ENCODE results near the gene PHF20. TPM values are rescaled to one million over a fixed set of nuclear protein-coding genes. Genes with fewer than 3 reads are reported as not detected.

PHF20 gene
- total RNA-seq, 2 experiments from 2014 or later = 119 to 126 TPM

DNA sequence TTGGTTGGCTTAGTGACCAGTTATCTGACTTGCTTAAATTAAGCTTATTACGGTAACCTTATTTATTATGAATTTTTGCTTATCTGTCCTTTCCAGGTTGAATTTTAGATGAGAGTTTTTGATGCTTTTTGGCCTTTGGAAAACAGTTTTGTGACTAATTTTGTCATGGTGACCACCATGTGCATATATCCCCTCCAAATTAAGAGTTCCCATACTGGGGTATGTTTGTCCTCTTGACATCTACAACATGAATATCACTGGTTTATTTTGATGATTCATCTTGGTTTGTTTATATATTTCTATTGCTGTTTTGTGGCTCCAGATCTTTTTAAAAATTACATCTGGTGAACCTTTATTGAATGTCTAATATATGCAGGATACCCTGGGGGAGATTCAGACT, 61.4 kb downstream of the PHF20 start:
- H3K4me3 Mint-ChIP-seq = no peak overlapping the region
- H3K36me3 Mint-ChIP-seq (ENCODE audit: low read depth) = peaks cover 69% of the 10 kb centered on the region
- peaks cover 9% of the 10 kb centered on the region for H3K4me1 ChIP-seq (ENCODE audit: insufficient read depth, low read length)
- POLR2A ChIA-PET = no interaction called here
- DNase-seq (no peak), ATAC-seq (ENCODE audit: poor library complexity) (no peak)
- intact Hi-C loops (cut with DNase I, micrococcal nuclease) = no loop called here
- TF ChIP-seq, protein P1, sequence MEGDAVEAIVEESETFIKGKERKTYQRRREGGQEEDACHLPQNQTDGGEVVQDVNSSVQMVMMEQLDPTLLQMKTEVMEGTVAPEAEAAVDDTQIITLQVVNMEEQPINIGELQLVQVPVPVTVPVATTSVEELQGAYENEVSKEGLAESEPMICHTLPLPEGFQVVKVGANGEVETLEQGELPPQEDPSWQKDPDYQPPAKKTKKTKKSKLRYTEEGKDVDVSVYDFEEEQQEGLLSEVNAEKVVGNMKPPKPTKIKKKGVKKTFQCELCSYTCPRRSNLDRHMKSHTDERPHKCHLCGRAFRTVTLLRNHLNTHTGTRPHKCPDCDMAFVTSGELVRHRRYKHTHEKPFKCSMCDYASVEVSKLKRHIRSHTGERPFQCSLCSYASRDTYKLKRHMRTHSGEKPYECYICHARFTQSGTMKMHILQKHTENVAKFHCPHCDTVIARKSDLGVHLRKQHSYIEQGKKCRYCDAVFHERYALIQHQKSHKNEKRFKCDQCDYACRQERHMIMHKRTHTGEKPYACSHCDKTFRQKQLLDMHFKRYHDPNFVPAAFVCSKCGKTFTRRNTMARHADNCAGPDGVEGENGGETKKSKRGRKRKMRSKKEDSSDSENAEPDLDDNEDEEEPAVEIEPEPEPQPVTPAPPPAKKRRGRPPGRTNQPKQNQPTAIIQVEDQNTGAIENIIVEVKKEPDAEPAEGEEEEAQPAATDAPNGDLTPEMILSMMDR (IDR thresholded peaks at IDR 0.05) = no peak
- H3K4me1 Mint-ChIP-seq (ENCODE audit: low read depth) = peaks cover 55% of the 10 kb centered on the region
- no peak overlapping the region for H3K4me3 ChIP-seq (ENCODE audit: low read length)
- H3K9me3 ChIP-seq (ENCODE audit: control insufficient read depth in 1 of 2, insufficient read depth in 1 of 2, low read length in 2 of 2) = peaks cover 0 to 6% of the 10 kb centered on the region in 2 experiments
- no peaks in the 10 kb centered on the region for H3K27me3 ChIP-seq (ENCODE audit: control insufficient read depth in 1 of 2, insufficient read depth in 2 of 2, low read length in 2 of 2)
- no peaks in the 10 kb centered on the region for H3K27me3 Mint-ChIP-seq
- H3K9me3 Mint-ChIP-seq = no peaks in the 10 kb centered on the region
- H3K27ac Mint-ChIP-seq = no peak overlapping the region
- H3K36me3 ChIP-seq (ENCODE audit: insufficient read depth, low read length) = peaks cover 5% of the 10 kb centered on the region
- H3K27ac ChIP-seq (ENCODE audit: low read depth in 1 of 2, low read length in 2 of 2) = no peak overlapping the region
- CTCF ChIA-PET = interaction anchor here (0.8 kb wide), 1 partner anchor 856 kb away, joined by 3 read pairs; no protein-coding TSS in a partner anchor

DNA sequence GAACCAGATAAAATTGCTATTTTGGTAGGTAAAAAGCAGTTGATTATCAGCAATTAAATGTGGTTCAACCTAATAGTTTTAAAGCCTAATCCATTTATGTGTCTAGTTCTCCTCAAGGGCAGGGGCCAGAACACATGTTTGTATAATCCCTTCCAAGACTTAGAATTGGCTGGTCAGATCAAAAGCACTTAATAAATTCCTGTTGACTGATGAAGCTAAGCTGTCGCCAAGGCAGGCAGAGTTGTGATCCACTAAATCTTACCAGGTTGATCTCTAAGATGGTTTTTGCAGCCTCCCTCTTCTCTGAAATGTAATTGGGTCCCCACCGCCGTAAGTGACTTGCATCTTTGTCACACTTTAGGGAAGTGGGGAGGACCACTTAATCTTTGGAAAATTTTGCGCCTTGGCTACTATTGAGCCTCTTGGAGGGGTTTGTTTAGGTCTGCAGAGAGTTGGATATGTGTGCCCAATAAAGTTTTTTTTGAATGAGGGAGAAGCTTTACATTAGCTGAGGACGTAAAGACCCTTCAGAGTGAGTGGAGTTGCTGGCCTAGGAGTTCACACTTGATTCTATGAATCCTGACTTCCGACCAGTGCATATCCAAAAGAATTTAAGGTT, 65.9 kb downstream of the PHF20 start:
- ATAC-seq (ENCODE audit: poor library complexity) (no peak), DNase-seq (no peak)
- Histone ChIP-seq H3K4me3 (ENCODE audit: low read length) (no peak overlapping the region), H3K27me3 (ENCODE audit: control insufficient read depth in 1 of 2, insufficient read depth in 2 of 2, low read length in 2 of 2) (no peaks in the 10 kb centered on the region), H3K9me3 (ENCODE audit: control insufficient read depth in 1 of 2, insufficient read depth in 1 of 2, low read length in 2 of 2) (peaks cover 0 to 3% of the 10 kb centered on the region in 2 experiments), H3K36me3 (ENCODE audit: insufficient read depth, low read length) (peaks cover 5% of the 10 kb centered on the region), H3K27ac (ENCODE audit: low read depth in 1 of 2, low read length in 2 of 2) (no peak overlapping the region), H3K4me1 (ENCODE audit: insufficient read depth, low read length) (peaks cover 16% of the 10 kb centered on the region)
- Mint-ChIP-seq H3K27ac (peak overlapping the region; percentile 1), H3K4me1 (ENCODE audit: low read depth) (peaks cover 66% of the 10 kb centered on the region), H3K36me3 (ENCODE audit: low read depth) (peaks cover 60% of the 10 kb centered on the region), H3K27me3 (no peaks in the 10 kb centered on the region), H3K4me3 (no peak overlapping the region), H3K9me3 (no peaks in the 10 kb centered on the region)
- POLR2A ChIA-PET = no interaction called here
- intact Hi-C loops (cut with DNase I, micrococcal nuclease) = no loop called here
- CTCF ChIA-PET = no interaction called here
- TF ChIP-seq, protein P1 (IDR thresholded peaks at IDR 0.05) = no peak

DNA sequence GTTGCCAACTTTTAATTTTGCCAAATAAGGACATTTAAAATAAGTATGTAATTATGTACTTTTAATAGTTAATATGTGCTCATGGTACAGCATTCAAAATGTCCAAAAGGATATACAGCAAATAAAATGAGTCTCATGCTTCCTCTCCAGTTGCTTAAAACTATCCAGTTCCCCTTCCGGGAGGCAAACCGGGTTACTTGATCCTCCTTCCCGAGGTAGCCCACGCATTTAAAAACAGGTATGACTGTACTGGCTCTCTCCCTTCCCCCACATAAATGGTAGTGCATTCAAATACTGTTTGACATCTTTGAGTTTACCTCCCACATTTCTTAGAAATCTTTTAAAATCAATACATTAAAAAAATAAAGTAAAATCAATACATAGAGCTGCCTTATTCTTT, 66.4 kb downstream of the PHF20 start:
- ATAC-seq (ENCODE audit: poor library complexity) (no peak), DNase-seq (no peak)
- CTCF ChIA-PET = no interaction called here
- intact Hi-C loops (cut with DNase I, micrococcal nuclease) = no loop called here
- H3K9me3 ChIP-seq (ENCODE audit: control insufficient read depth in 1 of 2, insufficient read depth in 1 of 2, low read length in 2 of 2) = peaks cover 0 to 5% of the 10 kb centered on the region in 2 experiments
- Mint-ChIP-seq H3K4me1 (ENCODE audit: low read depth) (peaks cover 64% of the 10 kb centered on the region), H3K27ac (peak overlapping the region; percentile 36), H3K9me3 (no peaks in the 10 kb centered on the region), H3K36me3 (ENCODE audit: low read depth) (peaks cover 63% of the 10 kb centered on the region), H3K27me3 (no peaks in the 10 kb centered on the region), H3K4me3 (no peak overlapping the region)
- POLR2A ChIA-PET = no interaction called here
- H3K4me1 ChIP-seq (ENCODE audit: insufficient read depth, low read length) = peaks cover 16% of the 10 kb centered on the region
- H3K27me3 ChIP-seq (ENCODE audit: control insufficient read depth in 1 of 2, insufficient read depth in 2 of 2, low read length in 2 of 2) = no peaks in the 10 kb centered on the region
- no peak overlapping the region for H3K27ac ChIP-seq (ENCODE audit: low read depth in 1 of 2, low read length in 2 of 2)
- TF ChIP-seq, protein P1 (IDR thresholded peaks at IDR 0.05) = no peak
- peaks cover 10% of the 10 kb centered on the region for H3K36me3 ChIP-seq (ENCODE audit: insufficient read depth, low read length)
- no peak overlapping the region for H3K4me3 ChIP-seq (ENCODE audit: low read length)

All from CD4-positive, alpha-beta T cell (primary cell).